LNCAP (cell line): Measurements from ENCODE around the gene AGTR1.

Experiments used
- TF ChIP-seq, protein P1 (sequence below): fragments of 450-650 bp; IDR thresholded peaks from 2 replicates; pipeline ENCODE4 v1.5.1; 2017; ENCODE audit warnings: mild to moderate bottlenecking

Gene AGTR1

DNA sequence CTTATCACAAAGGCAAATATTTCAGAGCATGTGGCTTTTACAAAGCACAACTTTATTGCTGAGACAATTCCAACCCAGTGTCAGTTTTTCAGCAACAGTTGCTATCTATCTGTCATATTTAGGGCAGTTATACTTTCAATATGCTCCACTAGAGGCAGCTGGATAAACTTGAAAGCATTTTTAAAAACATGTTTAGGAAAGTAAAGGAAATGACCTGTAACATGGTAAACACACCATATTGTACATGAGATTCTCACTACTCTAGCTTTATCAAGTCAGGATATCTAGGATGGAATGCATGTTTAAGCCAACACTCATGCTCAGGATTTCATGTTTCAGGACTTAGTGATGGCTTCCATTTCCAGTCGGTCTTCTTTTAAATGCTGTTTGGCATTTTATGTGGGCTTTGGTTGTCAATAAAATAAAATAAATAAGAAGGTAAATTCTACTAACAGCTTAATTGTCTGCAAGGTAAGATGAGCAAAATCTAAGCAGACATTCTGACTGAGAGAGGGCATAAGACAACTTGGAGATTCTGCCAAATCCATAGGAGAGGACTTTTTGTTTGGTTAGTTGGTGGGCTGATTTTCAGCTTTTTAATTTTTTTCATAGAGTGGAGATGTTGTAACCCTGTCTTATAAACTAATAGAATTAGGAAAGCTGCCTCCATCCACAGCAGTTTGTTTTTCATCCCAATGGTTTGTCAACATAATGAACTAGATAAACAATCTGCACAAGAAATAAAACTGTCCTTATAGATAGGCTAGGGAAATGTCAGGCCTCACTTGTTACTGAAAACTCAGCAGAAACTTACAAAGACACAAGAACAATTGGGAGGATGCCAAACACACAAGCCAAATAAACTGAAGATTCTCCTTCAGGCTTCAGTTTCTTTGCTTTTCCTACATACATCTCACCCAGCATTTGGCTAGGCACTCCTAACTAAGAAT lies 66.6 kb downstream of the AGTR1 start:
- TF ChIP-seq, protein P1, sequence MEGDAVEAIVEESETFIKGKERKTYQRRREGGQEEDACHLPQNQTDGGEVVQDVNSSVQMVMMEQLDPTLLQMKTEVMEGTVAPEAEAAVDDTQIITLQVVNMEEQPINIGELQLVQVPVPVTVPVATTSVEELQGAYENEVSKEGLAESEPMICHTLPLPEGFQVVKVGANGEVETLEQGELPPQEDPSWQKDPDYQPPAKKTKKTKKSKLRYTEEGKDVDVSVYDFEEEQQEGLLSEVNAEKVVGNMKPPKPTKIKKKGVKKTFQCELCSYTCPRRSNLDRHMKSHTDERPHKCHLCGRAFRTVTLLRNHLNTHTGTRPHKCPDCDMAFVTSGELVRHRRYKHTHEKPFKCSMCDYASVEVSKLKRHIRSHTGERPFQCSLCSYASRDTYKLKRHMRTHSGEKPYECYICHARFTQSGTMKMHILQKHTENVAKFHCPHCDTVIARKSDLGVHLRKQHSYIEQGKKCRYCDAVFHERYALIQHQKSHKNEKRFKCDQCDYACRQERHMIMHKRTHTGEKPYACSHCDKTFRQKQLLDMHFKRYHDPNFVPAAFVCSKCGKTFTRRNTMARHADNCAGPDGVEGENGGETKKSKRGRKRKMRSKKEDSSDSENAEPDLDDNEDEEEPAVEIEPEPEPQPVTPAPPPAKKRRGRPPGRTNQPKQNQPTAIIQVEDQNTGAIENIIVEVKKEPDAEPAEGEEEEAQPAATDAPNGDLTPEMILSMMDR = no peak; the same call in 1 of the 2 replicates

DNA sequence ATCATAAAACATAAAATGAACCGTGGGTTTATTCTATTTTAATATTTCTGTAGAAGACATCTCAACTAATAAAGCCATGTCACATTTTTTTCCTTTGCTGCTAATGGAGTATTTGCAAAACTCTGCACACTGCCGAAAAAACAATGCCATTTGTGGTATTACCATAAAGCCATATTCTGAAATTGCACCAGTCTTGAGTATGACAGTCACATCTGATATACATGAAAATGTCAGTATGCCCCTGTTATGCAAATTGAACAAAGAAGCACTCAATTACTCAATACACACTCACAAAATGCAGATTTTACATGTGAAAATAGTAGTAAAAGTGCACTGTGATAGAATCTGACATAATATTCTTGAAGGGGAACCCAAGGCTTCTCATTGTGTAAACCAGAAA lies 74.7 kb downstream of the AGTR1 start:
- TF ChIP-seq, protein P1 = no peak

DNA sequence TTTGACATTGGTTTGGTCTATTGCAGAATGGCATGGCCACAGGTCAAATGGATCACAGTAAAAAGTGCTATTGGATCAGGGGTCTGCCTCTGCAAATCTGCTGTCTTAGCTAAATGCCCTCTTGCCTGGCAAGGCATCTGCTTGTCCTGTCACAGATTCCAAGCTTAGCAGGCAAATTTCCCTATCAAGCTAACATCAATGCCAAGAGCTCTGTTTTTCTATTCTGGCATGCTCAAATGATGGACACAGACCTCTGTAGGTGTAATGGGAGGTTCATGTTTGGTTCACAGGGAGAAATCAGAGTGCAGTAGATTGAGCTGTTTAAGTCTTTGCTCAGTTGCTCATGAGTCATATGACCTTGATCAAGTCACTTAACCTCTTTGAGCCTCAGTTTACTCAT lies 75.1 kb downstream of the AGTR1 start:
- TF ChIP-seq, protein P1 = no peak

DNA sequence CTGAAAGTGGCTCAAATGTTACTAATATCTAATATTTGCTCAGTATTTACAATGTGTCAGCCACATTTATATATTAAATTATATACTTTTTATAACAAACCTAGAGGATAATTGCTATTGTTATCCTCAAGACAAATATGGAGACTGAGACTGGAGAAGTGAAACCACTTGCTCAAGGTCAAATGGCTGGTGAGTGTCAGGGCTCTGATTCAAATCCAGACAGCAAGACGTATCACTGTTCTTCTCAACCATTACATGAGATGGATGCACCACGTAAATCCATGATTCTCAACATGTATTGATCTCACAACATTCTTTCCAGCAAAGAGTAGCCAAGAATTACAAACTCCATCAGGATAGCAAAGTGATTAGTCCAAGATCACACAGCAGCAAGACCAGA lies 76.1 kb downstream of the AGTR1 start:
- TF ChIP-seq, protein P1 = no peak

DNA sequence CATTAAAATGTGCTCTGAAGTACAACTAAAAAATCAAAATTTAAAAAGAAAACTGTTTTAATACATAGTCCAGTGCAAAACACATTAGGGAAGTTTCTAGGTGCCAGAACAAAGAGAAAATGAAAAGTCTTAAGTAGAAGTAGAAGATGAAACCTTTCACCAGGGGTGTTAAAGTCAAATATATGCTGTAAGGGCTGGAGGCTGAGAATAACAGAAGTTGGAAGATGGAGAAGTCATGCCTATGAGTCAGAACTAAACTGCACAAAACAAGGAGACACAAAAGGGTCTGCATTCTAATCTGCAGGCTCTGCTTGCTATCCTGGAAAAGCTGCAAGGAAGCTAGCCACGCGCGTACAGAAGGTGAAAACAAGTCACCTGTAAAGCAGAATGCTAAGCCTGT lies 81.2 kb downstream of the AGTR1 start:
- TF ChIP-seq, protein P1 = no peak

DNA sequence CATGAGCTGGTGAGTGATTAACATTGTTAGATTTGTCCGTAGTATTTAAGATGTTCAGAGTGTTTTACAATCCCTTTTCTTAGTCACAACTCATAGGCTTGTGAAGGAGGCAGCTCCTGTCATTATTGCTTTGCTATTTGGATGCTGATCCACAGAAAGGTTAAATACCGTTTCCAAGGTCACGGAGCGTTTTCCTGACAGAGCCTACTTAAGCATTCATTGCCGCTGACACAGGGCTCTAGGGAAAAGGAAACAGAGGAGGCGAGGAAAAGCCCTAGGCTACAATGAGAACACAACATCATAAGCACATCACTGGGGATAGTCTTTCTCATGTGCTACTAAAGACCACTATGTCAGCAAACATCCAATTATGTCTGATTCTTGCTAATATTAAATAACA lies 91.4 kb downstream of the AGTR1 start:
- TF ChIP-seq, protein P1 = no peak

DNA sequence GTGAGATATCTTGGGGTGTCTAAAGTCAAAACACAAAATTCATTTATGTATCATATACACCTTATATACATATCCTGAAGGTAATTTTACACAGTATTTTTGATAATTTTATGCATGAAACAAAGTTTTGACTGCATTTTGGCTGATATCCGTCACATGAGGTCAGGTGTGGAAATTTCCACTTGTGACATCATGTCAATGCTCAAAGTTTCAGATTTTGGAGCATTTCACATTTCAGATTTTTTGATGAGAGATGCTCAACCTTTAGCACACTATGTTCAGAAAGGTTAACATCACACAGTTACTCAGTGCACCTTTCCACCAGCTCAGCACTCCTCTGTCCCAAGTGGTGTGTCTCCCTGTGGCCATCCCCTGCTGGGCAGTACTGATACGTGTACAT lies 92.2 kb downstream of the AGTR1 start:
- TF ChIP-seq, protein P1 = no peak
